ENCODE results near the gene FMO2. TPM values are rescaled to one million over a fixed set of nuclear protein-coding genes. Genes with fewer than 3 reads are reported as not detected.
"Not testable (repeated sequence)": the region's sequence is repeated elsewhere in the genome, so short reads cannot be mapped to it uniquely, and the experiment has no call there.

The FMO2 gene
- total and polyA plus RNA-seq, 2 experiments from 2014 or later: not detected

DNA sequence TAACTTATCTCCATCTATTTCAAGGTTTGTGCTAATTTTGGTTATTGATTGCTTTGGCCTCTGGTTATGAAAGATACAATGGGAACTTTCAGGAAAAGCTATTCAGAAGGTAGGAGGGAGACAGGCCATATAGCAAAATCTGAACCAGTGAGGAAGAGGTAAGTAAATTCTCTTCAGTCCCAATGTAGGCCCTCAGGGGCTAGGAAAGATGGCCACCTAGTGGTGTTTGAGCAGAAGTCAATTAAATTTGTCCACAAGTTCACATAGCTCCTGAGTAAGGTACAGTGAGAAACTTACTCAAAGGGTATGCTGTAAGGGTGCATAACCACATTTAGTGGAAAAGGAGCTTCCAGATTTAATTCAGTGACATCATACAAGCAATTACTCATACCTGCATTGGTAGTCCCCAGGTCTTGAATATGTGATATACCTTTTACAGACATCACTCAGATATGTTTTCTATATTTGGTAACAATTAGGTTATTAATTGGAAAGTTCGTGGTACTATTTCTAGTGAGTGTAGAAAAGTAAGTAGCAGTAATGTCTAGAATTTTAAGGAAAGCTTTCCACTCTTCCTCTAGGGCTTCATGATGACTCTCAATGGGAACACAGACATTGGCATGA is 41.8 kb downstream of the FMO2 start:
- no peaks in the 10 kb centered on the region for H3K9me2 ChIP-seq (ENCODE audit: insufficient read depth)
- no peak overlapping the region for H3K27ac ChIP-seq
- no peak overlapping the region for H3K4me2 ChIP-seq (ENCODE audit: unreplicated experiment)
- H3K4me3 ChIP-seq: no peak overlapping the region
- no peaks in the 10 kb centered on the region for H3K4me1 ChIP-seq (ENCODE audit: insufficient read depth)
- no peaks in the 10 kb centered on the region for H4K20me1 ChIP-seq (ENCODE audit: insufficient read depth)
- no peaks in the 10 kb centered on the region for H3K36me3 ChIP-seq (ENCODE audit: low read depth)
- H3K27me3 ChIP-seq (replicated peaks; ENCODE audit: insufficient read depth): peaks cover 4% of the 10 kb centered on the region; the same call in 1 of the 2 replicates
- H3F3A ChIP-seq (ENCODE audit: insufficient read depth): no peaks in the 10 kb centered on the region
- WGBS, 2 experiments (ENCODE audit: low coverage in 1 of 2, low lambda C conversion rate in 2 of 2, missing lambda C conversion rate in 2 of 2): 29 to 33% methylated on average over 1 of the region's 1 CpG
- H3K9me3 ChIP-seq (ENCODE audit: low read depth): no peaks in the 10 kb centered on the region
- peak; percentile 79 for DNase-seq
- H3K9ac ChIP-seq: no peak overlapping the region
- H3K79me2 ChIP-seq (ENCODE audit: insufficient read depth): no peaks in the 10 kb centered on the region
- in situ Hi-C loops (cut with MboI): loop anchor here (10.0 kb wide), 1 partner anchor 142 kb away; no protein-coding TSS in a partner anchor
- no peak for TF ChIP-seq EZH2phosphoT487 (IDR thresholded peaks at IDR 0.05; ENCODE audit: insufficient read depth, low read depth)
- TF ChIP-seq EZH2 (IDR thresholded peaks at IDR 0.05; ENCODE audit: insufficient read depth, poor library complexity, severe bottlenecking): no peak
- no peak overlapping the region for H2AFZ ChIP-seq

DNA sequence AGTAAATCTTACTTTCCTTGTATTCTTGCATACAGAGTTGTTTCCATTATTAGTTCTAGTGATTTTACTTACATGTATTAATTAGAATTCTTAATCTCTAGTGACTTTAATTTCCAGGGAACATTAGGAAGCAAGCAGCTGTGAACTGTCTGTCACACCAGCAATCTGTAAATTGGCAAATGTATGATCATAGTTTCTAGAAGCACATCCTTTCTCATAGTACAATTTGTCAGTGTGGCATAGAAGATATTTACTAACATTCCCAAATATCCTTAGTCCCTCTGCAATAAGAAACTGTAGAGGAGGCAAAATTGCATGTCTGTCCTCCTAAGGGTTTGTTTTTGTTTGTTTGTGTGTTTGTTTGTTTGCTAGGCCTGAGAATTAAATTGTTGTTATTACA is 46.2 kb downstream of the FMO2 start:
- no peak overlapping the region for H3K4me2 ChIP-seq (ENCODE audit: unreplicated experiment)
- H2AFZ ChIP-seq: no peak overlapping the region
- H3K4me1 ChIP-seq (ENCODE audit: insufficient read depth): no peaks in the 10 kb centered on the region
- no peaks in the 10 kb centered on the region for H3K9me3 ChIP-seq (ENCODE audit: low read depth)
- no peaks in the 10 kb centered on the region for H3K79me2 ChIP-seq (ENCODE audit: insufficient read depth)
- TF ChIP-seq EZH2phosphoT487 (IDR thresholded peaks at IDR 0.05; ENCODE audit: insufficient read depth, low read depth) (no peak), EZH2 (IDR thresholded peaks at IDR 0.05; ENCODE audit: insufficient read depth, poor library complexity, severe bottlenecking) (no peak)
- peaks cover 4% of the 10 kb centered on the region for H3K27me3 ChIP-seq (replicated peaks; ENCODE audit: insufficient read depth)
- H3K9me2 ChIP-seq (ENCODE audit: insufficient read depth): no peaks in the 10 kb centered on the region
- no peaks in the 10 kb centered on the region for H3K36me3 ChIP-seq (ENCODE audit: low read depth)
- in situ Hi-C loops (cut with MboI): no loop called here
- no peaks in the 10 kb centered on the region for H3F3A ChIP-seq (ENCODE audit: insufficient read depth)
- H3K4me3 ChIP-seq: no peak overlapping the region
- H3K27ac ChIP-seq: no peak overlapping the region
- no peaks in the 10 kb centered on the region for H4K20me1 ChIP-seq (ENCODE audit: insufficient read depth)
- no peak overlapping the region for H3K9ac ChIP-seq
- DNase-seq: no peak

DNA sequence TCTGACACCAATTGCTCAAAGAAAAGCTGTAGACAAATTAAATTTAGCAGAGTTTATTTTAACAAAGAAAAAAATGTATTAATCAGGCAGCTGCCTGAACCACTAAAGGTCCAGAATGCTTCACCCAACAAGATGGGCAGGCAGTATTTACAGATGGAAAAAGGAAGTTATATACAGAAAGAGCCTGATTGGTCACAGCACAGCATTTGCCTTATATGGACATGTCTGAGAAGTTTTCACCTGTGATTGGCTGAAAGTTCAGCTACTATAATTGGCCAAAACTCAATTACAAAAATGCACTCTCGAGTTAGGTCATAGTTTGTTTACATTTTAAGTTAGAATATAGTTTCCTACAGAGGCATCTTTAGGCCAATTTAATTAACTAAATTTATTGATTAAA is 48.1 kb downstream of the FMO2 start:
- TF ChIP-seq EZH2 (IDR thresholded peaks at IDR 0.05; ENCODE audit: insufficient read depth, poor library complexity, severe bottlenecking) (no peak), EZH2phosphoT487 (IDR thresholded peaks at IDR 0.05; ENCODE audit: insufficient read depth, low read depth) (no peak)
- Histone ChIP-seq H4K20me1 (ENCODE audit: insufficient read depth) (no peaks in the 10 kb centered on the region), H3K36me3 (ENCODE audit: low read depth) (no peaks in the 10 kb centered on the region), H3K9me3 (ENCODE audit: low read depth) (no peaks in the 10 kb centered on the region), H3K9me2 (ENCODE audit: insufficient read depth) (no peaks in the 10 kb centered on the region), H3K27me3 (replicated peaks; ENCODE audit: insufficient read depth) (peaks cover 4% of the 10 kb centered on the region), H3K79me2 (ENCODE audit: insufficient read depth) (no peaks in the 10 kb centered on the region), H3K4me1 (ENCODE audit: insufficient read depth) (no peaks in the 10 kb centered on the region), H3K27ac (no peak overlapping the region), H3K4me2 (ENCODE audit: unreplicated experiment) (no peak overlapping the region), H3K4me3 (no peak overlapping the region), H2AFZ (no peak overlapping the region), H3F3A (ENCODE audit: insufficient read depth) (no peaks in the 10 kb centered on the region), H3K9ac (no peak overlapping the region)
- in situ Hi-C loops (cut with MboI): no loop called here
- WGBS, 2 experiments (ENCODE audit: low coverage in 1 of 2, low lambda C conversion rate in 2 of 2, missing lambda C conversion rate in 2 of 2): 71 to 81% methylated on average over 1 of the region's 1 CpG
- DNase-seq: no peak

DNA sequence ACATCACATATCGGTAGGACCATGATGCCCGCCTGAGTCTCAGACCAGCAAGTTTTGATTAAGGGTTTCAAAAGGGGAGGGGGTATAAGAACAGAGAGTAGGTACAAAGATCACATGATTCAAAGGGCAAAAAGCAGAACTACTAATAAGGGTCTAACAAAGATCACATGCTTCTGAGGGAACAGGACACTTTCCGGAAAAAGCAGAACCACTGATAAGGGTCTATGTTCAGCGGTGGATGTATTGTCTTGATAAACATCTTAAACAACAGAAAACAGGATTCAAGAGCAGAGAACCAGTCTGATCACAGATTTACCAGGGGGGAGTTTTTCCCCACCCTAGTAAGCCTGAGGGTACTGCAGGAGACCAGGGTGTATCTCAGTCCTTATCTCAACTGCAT is 51.1 kb downstream of the FMO2 start:
- H3K4me3 ChIP-seq; H3K9me2 ChIP-seq (ENCODE audit: insufficient read depth); H3K4me2 ChIP-seq (ENCODE audit: unreplicated experiment); H3K27ac ChIP-seq; H3F3A ChIP-seq (ENCODE audit: insufficient read depth); H3K79me2 ChIP-seq (ENCODE audit: insufficient read depth); DNase-seq; H3K9ac ChIP-seq; H3K36me3 ChIP-seq (ENCODE audit: low read depth); H2AFZ ChIP-seq; in situ Hi-C loops (cut with MboI); H3K4me1 ChIP-seq (ENCODE audit: insufficient read depth); H3K9me3 ChIP-seq (ENCODE audit: low read depth); H4K20me1 ChIP-seq (ENCODE audit: insufficient read depth); H3K27me3 ChIP-seq (replicated peaks; ENCODE audit: insufficient read depth): not testable (repeated sequence)
- 72 to 78% methylated on average over 4 of the region's 4 CpGs for WGBS, 2 experiments (ENCODE audit: low coverage in 1 of 2, low lambda C conversion rate in 2 of 2, missing lambda C conversion rate in 2 of 2)

DNA sequence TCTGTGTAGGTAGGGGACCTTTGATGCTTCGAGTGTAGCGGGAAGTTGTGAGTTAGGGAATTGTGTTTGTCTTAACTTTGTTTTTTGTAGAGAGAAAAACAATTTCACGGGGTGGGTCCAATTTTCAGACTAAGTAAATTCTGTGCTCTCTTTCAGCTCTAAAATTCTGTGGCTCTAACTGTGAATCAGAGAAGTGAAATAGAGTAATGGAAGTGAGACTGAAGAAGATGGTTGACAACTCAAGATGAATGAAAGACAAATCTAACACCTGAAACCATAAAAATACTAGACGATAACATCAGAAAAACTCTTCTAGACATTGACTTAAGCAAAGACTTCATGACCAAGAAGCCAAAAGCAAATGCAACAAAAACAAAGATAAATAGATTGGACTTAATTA is 58.8 kb downstream of the FMO2 start:
- H3K36me3 ChIP-seq (ENCODE audit: low read depth): no peaks in the 10 kb centered on the region
- no peak overlapping the region for H2AFZ ChIP-seq
- peaks cover 22% of the 10 kb centered on the region; the same call in 1 of the 2 replicates for H3K27me3 ChIP-seq (replicated peaks; ENCODE audit: insufficient read depth)
- no peaks in the 10 kb centered on the region for H3K79me2 ChIP-seq (ENCODE audit: insufficient read depth)
- WGBS, 2 experiments (ENCODE audit: low coverage in 1 of 2, low lambda C conversion rate in 2 of 2, missing lambda C conversion rate in 2 of 2): 62 to 66% methylated on average over 4 of the region's 4 CpGs
- in situ Hi-C loops (cut with MboI): no loop called here
- no peak for TF ChIP-seq EZH2phosphoT487 (IDR thresholded peaks at IDR 0.05; ENCODE audit: insufficient read depth, low read depth)
- H3F3A ChIP-seq (ENCODE audit: insufficient read depth): no peaks in the 10 kb centered on the region
- no peak overlapping the region for H3K4me3 ChIP-seq
- H3K9me3 ChIP-seq (ENCODE audit: low read depth): no peaks in the 10 kb centered on the region
- H3K9me2 ChIP-seq (ENCODE audit: insufficient read depth): no peaks in the 10 kb centered on the region
- no peaks in the 10 kb centered on the region for H3K4me1 ChIP-seq (ENCODE audit: insufficient read depth)
- H3K4me2 ChIP-seq (ENCODE audit: unreplicated experiment): no peak overlapping the region
- no peak overlapping the region for H3K9ac ChIP-seq
- no peak for DNase-seq
- no peak overlapping the region for H3K27ac ChIP-seq
- H4K20me1 ChIP-seq (ENCODE audit: insufficient read depth): no peaks in the 10 kb centered on the region

Data from GM23248 (cell line).